HepG2 (cell line): ENCODE data around the gene KHNYN. TPM values are rescaled to one million over a fixed set of nuclear protein-coding genes. Genes with fewer than 3 reads are reported as not detected.

ENCODE experiments used
- GATAD2A ChIP-seq: IDR thresholded peaks from 2 replicates; pipeline ENCODE4 v1.6.1; 2016
- MEIS1 ChIP-seq: sonication (generic); formaldehyde crosslinking; IDR thresholded peaks from 2 replicates; pipeline ENCODE4 v1.9.0; 2021; ENCODE audit warnings: mild to moderate bottlenecking, missing genetic modification reagents, moderate library complexity, borderline replicate concordance
- RBFOX2 ChIP-seq: fragments of 200-400 bp; formaldehyde crosslinking; IDR thresholded peaks from 2 replicates; pipeline ENCODE4 v1.6.1; 2017; ENCODE audit warnings: low read depth, mild to moderate bottlenecking, low read length
- SALL1 ChIP-seq: sonication (generic); formaldehyde crosslinking; IDR thresholded peaks from 2 replicates; pipeline ENCODE4 v1.8.0; 2022; ENCODE audit warnings: mild to moderate bottlenecking, missing genetic modification reagents
- SMAD1 ChIP-seq: sonication (generic); formaldehyde crosslinking; IDR thresholded peaks from 2 replicates; pipeline ENCODE4 v1.4.0; 2020; ENCODE audit warnings: missing genetic modification reagents, low read depth, mild to moderate bottlenecking, borderline replicate concordance
- SMAD3 ChIP-seq: sonication (generic); formaldehyde crosslinking; IDR thresholded peaks from 2 replicates; pipeline ENCODE4 v1.4.0; 2020; ENCODE audit warnings: missing genetic modification reagents
- ZNF143 ChIP-seq: sonication (generic); formaldehyde crosslinking; IDR thresholded peaks from 2 replicates; pipeline ENCODE4 v1.4.0; 2020; ENCODE audit warnings: missing genetic modification reagents
- ZNF263 ChIP-seq: sonication (generic); formaldehyde crosslinking; IDR thresholded peaks from 2 replicates; pipeline ENCODE4 v1.4.0; 2020; ENCODE audit warnings: missing genetic modification reagents
- polyA plus RNA-seq, 8 experiments: library from polyadenylated mRNA; depleted of rRNA in 3 of 8; stranded (reverse) in 7 of 8; unstranded in 1 of 8; fragments of >200 nt; fragmentation: Illumina TruSeq in 4 of 8; extraction: Trizol in 4 of 8; gene quantifications; 2 replicates each; pipeline versions ENCODE4 v1.2.1 to v1.2.3, GENCODE V29; 2011 to 2016; ENCODE audit warnings: low read depth in 4 of 8, missing spikeins in 1 of 8, mixed read lengths in 1 of 8; ENCODE audit not compliant: insufficient read depth in 1 of 8
- total RNA-seq, 5 experiments: library from RNA; depleted of rRNA; stranded (reverse); fragments of >200 nt; fragmentation: Illumina TruSeq; extraction: Trizol; gene quantifications; 2 replicates each; pipeline ENCODE4 v1.2.3, GENCODE V29; 2016; ENCODE audit warnings: low read depth in 1 of 5
- TF ChIP-seq, protein P1 (sequence below): sonication (generic); formaldehyde crosslinking; IDR thresholded peaks from 2 replicates; pipeline ENCODE4 v1.4.0; 2020; ENCODE audit warnings: missing genetic modification reagents
- TF ChIP-seq, protein P2 (sequence below): sonication (generic); formaldehyde crosslinking; IDR thresholded peaks from 2 replicates; pipeline ENCODE4 v1.5.0; 2020; ENCODE audit warnings: mild to moderate bottlenecking, missing genetic modification reagents
- TF ChIP-seq, protein P3 (sequence below): sonication (generic); formaldehyde crosslinking; IDR thresholded peaks from 2 replicates; pipeline ENCODE4 v1.4.0; 2020; ENCODE audit warnings: mild to moderate bottlenecking, missing genetic modification reagents
- TF ChIP-seq, protein P4 (sequence below): fragments of 450-650 bp; IDR thresholded peaks from 2 replicates; pipeline ENCODE4 v1.6.1; 2016
- TF ChIP-seq, protein P5 (sequence below): sonication (generic); formaldehyde crosslinking; IDR thresholded peaks from 2 replicates; pipeline ENCODE4 v1.4.0; 2020; ENCODE audit warnings: missing genetic modification reagents, borderline replicate concordance
- TF ChIP-seq, protein P6 (sequence below): sonication (generic); IDR thresholded peaks from 2 replicates; pipeline ENCODE4 v1.6.1; 2016; ENCODE audit warnings: low read depth, borderline replicate concordance
- TF ChIP-seq, protein P7 (sequence below): sonication (generic); formaldehyde crosslinking; IDR thresholded peaks from 2 replicates; pipeline ENCODE4 v1.5.1; 2020; ENCODE audit warnings: mild to moderate bottlenecking, missing genetic modification reagents, moderate library complexity

KHNYN gene
- total and polyA plus RNA-seq, 2 of the 13 experiments (the other 11 are each of a cell fraction or from before 2014, with no cell fraction given), result 52.8 to 75.7 TPM

DNA sequence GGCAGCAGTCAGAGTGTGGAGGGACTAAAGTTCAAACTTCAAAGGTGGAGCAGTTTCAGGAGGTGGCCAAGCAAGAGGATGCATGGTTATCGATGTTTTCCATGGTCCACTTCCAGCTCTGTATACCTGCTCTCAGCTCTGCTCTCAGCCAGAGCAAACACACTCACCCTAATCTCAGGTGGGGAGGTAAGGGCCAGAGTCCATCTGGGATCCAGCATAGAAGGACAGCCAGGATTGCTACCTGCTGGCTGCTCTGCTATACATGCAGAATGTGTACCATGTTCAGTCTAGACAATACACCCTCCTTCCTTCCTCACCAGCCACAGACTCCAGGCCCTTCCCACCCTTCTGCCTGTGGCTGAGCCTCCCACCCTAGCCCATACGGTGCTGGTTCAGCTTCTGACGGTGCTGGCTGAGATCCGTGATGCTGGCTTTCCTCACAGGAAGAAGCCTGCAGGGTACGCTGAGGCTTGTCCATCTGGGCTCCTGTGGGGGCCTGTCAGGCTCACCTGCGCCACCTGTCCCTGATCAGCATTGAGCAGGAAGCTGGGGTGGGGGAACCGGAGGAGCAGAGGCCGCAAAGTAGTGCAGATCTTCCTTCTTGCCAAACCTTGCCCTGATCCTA lies 2.7 kb upstream of the KHNYN start (continued):
- TF ChIP-seq, protein P1, sequence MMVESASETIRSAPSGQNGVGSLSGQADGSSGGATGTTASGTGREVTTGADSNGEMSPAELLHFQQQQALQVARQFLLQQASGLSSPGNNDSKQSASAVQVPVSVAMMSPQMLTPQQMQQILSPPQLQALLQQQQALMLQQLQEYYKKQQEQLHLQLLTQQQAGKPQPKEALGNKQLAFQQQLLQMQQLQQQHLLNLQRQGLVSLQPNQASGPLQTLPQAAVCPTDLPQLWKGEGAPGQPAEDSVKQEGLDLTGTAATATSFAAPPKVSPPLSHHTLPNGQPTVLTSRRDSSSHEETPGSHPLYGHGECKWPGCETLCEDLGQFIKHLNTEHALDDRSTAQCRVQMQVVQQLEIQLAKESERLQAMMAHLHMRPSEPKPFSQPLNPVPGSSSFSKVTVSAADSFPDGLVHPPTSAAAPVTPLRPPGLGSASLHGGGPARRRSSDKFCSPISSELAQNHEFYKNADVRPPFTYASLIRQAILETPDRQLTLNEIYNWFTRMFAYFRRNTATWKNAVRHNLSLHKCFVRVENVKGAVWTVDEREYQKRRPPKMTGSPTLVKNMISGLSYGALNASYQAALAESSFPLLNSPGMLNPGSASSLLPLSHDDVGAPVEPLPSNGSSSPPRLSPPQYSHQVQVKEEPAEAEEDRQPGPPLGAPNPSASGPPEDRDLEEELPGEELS, result peak; percentile 61
- TF ChIP-seq, protein P2, sequence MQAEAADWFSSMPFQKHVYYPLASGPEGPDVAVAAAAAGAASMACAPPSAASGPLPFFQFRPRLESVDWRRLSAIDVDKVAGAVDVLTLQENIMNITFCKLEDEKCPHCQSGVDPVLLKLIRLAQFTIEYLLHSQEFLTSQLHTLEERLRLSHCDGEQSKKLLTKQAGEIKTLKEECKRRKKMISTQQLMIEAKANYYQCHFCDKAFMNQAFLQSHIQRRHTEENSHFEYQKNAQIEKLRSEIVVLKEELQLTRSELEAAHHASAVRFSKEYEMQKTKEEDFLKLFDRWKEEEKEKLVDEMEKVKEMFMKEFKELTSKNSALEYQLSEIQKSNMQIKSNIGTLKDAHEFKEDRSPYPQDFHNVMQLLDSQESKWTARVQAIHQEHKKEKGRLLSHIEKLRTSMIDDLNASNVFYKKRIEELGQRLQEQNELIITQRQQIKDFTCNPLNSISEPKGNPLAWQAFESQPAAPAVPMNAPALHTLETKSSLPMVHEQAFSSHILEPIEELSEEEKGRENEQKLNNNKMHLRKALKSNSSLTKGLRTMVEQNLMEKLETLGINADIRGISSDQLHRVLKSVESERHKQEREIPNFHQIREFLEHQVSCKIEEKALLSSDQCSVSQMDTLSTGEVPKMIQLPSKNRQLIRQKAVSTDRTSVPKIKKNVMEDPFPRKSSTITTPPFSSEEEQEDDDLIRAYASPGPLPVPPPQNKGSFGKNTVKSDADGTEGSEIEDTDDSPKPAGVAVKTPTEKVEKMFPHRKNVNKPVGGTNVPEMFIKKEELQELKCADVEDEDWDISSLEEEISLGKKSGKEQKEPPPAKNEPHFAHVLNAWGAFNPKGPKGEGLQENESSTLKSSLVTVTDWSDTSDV (CRISPR knock-in tag), result no peak
- TF ChIP-seq RBFOX2 (no peak), ZNF143 (CRISPR knock-in tag) (no peak), SALL1 (no peak), ZNF263 (CRISPR knock-in tag) (peak; percentile 79; the same call in 1 of the 2 replicates), MEIS1 (CRISPR knock-in tag) (peak; percentile 72), SMAD1 (CRISPR knock-in tag) (no peak), SMAD3 (CRISPR knock-in tag) (peak; percentile 59), GATAD2A (CRISPR knock-in tag) (peak; percentile 93)
- TF ChIP-seq, protein P3, sequence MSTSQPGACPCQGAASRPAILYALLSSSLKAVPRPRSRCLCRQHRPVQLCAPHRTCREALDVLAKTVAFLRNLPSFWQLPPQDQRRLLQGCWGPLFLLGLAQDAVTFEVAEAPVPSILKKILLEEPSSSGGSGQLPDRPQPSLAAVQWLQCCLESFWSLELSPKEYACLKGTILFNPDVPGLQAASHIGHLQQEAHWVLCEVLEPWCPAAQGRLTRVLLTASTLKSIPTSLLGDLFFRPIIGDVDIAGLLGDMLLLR, result no peak
- TF ChIP-seq, protein P4, sequence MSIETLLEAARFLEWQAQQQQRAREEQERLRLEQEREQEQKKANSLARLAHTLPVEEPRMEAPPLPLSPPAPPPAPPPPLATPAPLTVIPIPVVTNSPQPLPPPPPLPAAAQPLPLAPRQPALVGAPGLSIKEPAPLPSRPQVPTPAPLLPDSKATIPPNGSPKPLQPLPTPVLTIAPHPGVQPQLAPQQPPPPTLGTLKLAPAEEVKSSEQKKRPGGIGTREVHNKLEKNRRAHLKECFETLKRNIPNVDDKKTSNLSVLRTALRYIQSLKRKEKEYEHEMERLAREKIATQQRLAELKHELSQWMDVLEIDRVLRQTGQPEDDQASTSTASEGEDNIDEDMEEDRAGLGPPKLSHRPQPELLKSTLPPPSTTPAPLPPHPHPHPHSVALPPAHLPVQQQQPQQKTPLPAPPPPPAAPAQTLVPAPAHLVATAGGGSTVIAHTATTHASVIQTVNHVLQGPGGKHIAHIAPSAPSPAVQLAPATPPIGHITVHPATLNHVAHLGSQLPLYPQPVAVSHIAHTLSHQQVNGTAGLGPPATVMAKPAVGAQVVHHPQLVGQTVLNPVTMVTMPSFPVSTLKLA, result no peak
- TF ChIP-seq, protein P5, sequence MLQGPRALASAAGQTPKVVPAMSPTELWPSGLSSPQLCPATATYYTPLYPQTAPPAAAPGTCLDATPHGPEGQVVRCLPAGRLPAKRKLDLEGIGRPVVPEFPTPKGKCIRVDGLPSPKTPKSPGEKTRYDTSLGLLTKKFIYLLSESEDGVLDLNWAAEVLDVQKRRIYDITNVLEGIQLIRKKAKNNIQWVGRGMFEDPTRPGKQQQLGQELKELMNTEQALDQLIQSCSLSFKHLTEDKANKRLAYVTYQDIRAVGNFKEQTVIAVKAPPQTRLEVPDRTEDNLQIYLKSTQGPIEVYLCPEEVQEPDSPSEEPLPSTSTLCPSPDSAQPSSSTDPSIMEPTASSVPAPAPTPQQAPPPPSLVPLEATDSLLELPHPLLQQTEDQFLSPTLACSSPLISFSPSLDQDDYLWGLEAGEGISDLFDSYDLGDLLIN (CRISPR knock-in tag), result no peak
- TF ChIP-seq, protein P6, sequence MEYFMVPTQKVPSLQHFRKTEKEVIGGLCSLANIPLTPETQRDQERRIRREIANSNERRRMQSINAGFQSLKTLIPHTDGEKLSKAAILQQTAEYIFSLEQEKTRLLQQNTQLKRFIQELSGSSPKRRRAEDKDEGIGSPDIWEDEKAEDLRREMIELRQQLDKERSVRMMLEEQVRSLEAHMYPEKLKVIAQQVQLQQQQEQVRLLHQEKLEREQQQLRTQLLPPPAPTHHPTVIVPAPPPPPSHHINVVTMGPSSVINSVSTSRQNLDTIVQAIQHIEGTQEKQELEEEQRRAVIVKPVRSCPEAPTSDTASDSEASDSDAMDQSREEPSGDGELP, result peak; percentile 53; the same call in 1 of the 2 replicates
- TF ChIP-seq, protein P7, sequence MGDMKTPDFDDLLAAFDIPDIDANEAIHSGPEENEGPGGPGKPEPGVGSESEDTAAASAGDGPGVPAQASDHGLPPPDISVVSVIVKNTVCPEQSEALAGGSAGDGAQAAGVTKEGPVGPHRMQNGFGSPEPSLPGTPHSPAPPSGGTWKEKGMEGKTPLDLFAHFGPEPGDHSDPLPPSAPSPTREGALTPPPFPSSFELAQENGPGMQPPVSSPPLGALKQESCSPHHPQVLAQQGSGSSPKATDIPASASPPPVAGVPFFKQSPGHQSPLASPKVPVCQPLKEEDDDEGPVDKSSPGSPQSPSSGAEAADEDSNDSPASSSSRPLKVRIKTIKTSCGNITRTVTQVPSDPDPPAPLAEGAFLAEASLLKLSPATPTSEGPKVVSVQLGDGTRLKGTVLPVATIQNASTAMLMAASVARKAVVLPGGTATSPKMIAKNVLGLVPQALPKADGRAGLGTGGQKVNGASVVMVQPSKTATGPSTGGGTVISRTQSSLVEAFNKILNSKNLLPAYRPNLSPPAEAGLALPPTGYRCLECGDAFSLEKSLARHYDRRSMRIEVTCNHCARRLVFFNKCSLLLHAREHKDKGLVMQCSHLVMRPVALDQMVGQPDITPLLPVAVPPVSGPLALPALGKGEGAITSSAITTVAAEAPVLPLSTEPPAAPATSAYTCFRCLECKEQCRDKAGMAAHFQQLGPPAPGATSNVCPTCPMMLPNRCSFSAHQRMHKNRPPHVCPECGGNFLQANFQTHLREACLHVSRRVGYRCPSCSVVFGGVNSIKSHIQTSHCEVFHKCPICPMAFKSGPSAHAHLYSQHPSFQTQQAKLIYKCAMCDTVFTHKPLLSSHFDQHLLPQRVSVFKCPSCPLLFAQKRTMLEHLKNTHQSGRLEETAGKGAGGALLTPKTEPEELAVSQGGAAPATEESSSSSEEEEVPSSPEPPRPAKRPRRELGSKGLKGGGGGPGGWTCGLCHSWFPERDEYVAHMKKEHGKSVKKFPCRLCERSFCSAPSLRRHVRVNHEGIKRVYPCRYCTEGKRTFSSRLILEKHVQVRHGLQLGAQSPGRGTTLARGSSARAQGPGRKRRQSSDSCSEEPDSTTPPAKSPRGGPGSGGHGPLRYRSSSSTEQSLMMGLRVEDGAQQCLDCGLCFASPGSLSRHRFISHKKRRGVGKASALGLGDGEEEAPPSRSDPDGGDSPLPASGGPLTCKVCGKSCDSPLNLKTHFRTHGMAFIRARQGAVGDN (CRISPR knock-in tag), result peak; percentile 13; the same call in 1 of the 2 replicates
